ENCODE measurements around the gene DHX36. TPM values are rescaled to one million over a fixed set of nuclear protein-coding genes. Genes with fewer than 3 reads are reported as not detected.

DHX36 gene
- total and polyA plus RNA-seq, 3 experiments from 2014 or later, result 19.9 to 86.8 (median 74.6) TPM

Other genes starting within 250 kb of the DHX36 start
- under 1 TPM; 0.09 to 0.13 TPM for gene ARHGEF26, start 203.1 kb downstream of the DHX36 start, total RNA-seq
- 0.08 TPM for gene ARHGEF26, start 203.1 kb downstream of the DHX36 start, polyA plus RNA-seq
- not detected for gene GPR149, start 105.7 kb upstream of the DHX36 start, total RNA-seq
- not detected for gene GPR149, start 105.7 kb upstream of the DHX36 start, polyA plus RNA-seq